Superior temporal gyrus (tissue), 1 donor: Measurements from ENCODE around the gene OSBPL5.
"Not testable (repeated sequence)": the region's sequence is repeated elsewhere in the genome, so short reads cannot be mapped to it uniquely, and the experiment has no call there.

Source experiments
- DNase-seq: peaks from one replicate; pipeline ENCODE4 v3.0.0-alpha.2; 2016; ENCODE audit errors: extremely low spot score

OSBPL5 gene

DNA sequence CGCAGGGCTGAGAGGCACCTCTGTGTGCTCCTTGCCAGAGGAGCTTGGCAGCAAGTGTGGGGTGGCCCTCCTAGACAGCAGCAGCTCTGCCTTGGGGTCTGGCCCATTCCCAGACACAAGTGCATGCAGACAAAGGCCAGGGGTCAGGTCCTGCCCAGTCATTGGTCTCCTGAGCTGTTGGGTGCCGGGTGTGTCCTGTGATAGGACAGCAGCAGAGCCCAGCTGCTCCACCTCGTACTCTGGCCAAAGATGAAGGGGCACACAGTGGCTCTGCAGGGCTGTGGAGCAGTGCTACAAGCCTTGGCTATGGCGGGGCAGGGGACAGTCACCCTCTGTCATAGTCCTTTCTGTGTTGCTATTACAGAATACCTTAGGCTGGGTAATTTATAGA, 17.3 kb upstream of the OSBPL5 start:
- DNase-seq: no peak

GRCh38 chr11:3181725-3182461, 16.8 kb upstream of the OSBPL5 start:
- no peak for DNase-seq

DNA sequence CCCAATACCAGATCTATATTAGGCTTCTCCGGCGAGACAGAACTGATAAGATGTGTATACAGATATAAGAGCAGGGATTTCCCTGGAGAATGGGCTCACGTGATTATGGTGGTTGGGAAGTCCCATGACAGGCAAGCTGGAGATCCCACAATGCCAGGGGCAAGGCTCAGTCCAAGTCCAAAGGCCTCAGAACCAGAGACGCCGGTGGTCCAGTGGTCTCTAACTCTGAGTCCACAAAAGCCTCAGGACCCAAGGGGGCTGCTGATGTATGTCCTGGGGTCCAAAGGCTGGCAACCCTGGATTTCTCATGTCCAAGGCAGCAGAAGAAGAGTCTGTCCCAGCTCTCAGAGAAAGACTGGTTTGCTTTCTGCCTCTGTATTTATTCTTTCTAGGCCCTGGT, 15.8 kb upstream of the OSBPL5 start:
- DNase-seq: no peak

DNA sequence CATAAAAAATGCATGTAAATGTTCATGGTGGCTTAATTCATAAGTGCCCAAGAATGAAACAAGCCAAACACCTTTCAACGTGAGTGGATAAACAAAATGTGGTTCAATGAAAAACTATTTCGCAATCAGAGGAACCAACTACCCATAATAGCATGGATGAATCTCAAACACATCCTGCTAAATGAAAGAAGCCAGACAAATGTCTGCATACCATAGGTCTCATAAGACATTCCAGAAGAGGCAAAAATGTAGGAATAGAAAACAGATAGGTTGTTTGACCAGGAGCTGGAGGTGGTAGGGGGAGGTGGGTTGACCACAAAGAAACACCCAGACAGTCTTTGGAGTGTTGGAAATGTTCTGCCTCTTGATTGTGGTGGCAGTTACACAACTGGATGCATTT, 13.2 kb upstream of the OSBPL5 start:
- no peak for DNase-seq

GRCh38 chr11:3177931-3178330, 12.8 kb upstream of the OSBPL5 start:
- DNase-seq: no peak

DNA sequence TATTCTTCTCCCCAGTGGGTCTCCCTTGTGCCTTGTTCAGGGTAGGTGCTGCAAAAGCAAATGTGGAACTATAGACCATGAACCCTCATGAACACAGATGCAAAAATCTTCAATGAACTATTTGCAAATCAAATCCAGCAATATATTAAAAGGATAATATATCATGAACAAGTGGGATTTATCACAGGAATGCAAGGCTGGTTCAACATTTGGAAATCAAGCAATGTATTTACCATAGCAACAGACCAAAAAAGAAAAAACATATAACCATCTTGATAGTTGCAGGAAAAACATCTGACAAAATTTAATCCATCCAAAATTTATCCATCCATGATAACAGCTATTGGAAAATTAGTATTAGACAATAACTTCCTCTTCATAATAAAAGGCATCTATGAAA, 11.4 kb upstream of the OSBPL5 start:
- DNase-seq: no peak

- DNase-seq: no peak
These were observed 10.1 kb upstream of the OSBPL5 start for GRCh38 chr11:3175194-3175593.

GRCh38 chr11:3174387-3174786, 9.3 kb upstream of the OSBPL5 start:
- no peak for DNase-seq

- DNase-seq: no peak
These were observed 8.7 kb upstream of the OSBPL5 start for GRCh38 chr11:3173795-3174194.

DNA sequence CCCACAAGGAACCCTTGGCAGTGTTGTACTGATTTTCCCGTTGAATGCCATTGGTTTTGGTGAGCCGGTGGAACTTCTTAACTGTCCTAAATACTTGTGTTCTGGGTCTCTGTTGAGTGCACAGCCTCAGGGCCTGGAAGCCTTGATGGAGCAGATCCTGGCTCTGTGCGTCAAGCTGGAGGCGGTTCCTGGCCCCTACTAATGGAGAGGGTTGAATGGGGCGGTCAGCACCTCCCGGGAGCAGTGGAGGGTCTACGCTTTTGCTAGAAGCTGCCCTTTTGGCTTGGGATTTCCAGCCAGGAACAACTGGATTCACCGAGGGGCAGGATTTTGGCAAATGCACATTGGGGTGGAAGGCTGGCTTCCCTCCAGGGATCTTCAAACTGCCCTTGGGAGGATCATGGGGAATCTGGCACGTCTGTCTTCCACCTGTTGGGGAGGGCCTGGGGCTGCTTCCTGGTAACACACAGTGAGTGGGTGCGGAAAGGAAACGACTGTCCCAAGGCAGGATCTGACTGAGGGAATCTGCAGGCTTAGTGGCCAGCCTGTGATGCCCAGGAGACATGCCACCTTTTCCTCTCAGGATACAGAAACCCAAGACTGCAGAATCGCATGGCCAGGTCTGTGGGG, 6.9 kb upstream of the OSBPL5 start:
- DNase-seq: no peak

GRCh38 chr11:3170756-3171650, 5.9 kb upstream of the OSBPL5 start:
- no peak for DNase-seq

DNA sequence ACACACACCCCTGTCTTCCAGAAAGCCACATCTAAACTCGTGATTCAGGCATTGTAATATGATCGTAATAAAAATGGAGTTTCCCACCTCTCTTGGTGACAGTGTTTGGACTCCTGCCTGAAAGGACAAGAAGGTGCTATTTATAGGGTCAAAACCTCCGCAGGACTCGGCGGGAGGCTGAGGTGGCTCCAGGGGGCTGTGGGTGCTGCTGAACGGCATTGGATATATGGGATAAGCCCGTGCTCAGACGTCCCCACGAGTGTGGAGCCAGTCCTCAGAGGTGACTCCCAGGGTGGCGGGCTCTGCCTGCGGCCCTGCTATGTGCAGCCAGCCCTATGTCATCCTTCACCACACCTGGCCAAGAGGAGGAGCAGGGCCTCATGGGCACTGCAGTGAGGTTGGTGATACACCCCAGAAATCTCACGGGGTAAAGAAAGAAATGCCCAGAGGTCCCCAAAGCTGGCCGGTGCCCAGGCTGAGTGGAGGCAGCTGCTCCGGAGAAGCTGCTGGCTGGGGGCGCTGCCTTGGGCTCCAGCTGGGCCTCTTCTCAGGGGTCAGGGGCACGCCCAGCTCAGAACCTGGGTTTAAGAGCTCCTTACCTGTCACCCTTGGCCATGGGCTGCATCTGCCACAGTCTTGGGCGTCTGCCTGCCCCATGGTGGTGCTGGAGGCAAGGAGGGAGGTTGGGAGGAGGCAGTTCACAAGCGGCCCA, 5.1 kb upstream of the OSBPL5 start:
- no peak for DNase-seq

DNA sequence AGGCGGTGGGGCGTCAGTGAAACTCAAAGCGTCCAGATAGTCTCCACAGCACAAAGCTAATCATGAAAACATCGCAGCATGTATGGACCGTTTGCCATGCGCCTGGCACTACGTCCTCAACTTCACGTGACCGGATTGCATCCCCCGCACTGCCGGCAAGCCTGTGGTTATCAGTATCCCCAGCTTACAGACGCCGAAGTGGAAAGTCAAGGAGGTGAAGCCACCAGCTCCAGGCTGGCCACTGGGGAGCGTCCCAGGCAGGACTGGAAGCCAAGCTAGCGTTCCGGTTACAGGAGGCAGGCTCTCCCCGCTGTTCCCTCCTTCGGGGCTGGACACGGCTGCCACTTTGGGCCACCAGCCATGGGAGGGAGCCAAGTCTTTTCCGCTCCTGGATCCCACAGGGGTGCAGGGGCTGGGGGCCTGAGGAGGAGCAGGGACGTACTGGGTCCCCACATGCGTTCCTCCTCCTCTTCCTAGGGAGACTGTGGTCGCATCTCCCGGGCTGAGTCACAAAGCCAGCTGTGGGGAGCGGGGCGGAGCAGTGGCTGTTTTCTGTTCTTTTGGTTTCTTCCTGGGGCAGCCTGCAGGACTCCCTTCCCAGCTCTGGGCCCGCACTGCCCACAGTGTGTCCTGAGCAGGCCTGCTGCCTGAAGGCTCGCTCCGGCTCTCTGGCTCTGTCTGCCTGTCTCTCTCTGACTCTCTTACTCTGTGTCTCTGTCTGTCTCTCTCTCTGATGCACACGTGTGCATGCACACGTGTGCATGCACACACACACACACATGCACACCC, 4.3 kb upstream of the OSBPL5 start:
- peak; percentile 34 for DNase-seq

GRCh38 chr11:3168742-3169254, 3.7 kb upstream of the OSBPL5 start:
- not testable (repeated sequence) for DNase-seq

GRCh38 chr11:3167143-3168119, 2.3 kb upstream of the OSBPL5 start:
- no peak for DNase-seq

GRCh38 chr11:3166268-3167142, 1.4 kb upstream of the OSBPL5 start:
- no peak for DNase-seq

DNA sequence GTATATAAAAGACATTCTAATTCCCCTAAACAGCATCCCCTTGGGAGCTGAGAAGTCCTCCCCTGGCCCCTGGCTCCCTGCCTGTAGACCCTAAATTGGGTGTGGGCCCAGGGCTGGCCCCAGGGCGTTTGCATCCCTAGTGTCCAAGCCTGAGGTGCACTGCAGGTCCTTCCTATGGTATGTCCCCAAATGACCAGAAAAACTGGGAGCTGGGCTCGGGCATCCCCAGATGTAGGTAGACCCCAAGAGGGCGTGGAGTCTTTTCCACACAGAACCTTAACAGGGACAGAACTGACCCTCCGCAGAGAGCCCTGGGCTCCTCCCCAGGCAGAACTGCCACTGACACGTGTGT, 782 bp upstream of the OSBPL5 start:
- no peak for DNase-seq

GRCh38 chr11:3164552-3165151, 458 bp downstream of the OSBPL5 start:
- DNase-seq: peak; percentile 10
